Measurements from ENCODE around the gene ARL16.
A peak's percentile ranks its signal among the peaks of the same experiment; 100 is the strongest.

ARL16 gene

GRCh38 chr17:81710514-81711308, 27.1 kb upstream of the ARL16 start:
- Histone ChIP-seq H3K27me3 (ENCODE audit: control insufficient read depth, insufficient read depth, low read length) (no peaks in the 10 kb centered on the region), H3K9me3 (ENCODE audit: control insufficient read depth, insufficient read depth, low read length) (no peaks in the 10 kb centered on the region), H3K4me3 (ENCODE audit: low read depth, low read length) (peak overlapping the region; percentile 65), H3K36me3 (ENCODE audit: control insufficient read depth, insufficient read depth, low read length) (peaks cover 33% of the 10 kb centered on the region), H3K9ac (ENCODE audit: low read depth, low read length) (peak overlapping the region; percentile 79), H3K4me1 (ENCODE audit: control insufficient read depth, insufficient read depth, low read length) (peaks cover 2% of the 10 kb centered on the region)

DNA sequence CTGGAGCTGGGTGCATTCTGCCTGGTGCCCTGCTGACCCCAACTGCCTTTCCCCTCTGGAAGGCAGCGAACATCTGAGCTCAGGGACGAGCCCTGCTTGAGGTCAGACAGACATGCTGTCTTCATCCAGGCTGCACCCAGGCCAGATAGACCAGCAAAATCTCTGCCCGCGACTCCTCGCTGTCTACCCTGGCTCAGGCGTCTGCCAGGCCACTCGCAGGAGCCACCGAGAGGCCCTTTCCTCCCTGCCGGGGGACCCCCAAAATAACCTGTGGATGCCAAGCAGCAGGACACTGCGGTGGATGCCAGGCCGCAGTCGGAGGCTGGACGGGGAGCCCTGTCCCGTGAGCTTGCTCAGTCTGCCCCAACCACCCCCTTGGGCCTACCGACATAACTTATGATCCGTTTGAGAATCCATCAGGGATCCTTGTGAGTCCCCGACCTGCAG, 25.2 kb upstream of the ARL16 start:
- Histone ChIP-seq H3K9ac (ENCODE audit: low read depth, low read length) (no peak overlapping the region), H3K9me3 (ENCODE audit: control insufficient read depth, insufficient read depth, low read length) (no peaks in the 10 kb centered on the region), H3K36me3 (ENCODE audit: control insufficient read depth, insufficient read depth, low read length) (peaks cover 34% of the 10 kb centered on the region), H3K4me3 (ENCODE audit: low read depth, low read length) (no peak overlapping the region), H3K27me3 (ENCODE audit: control insufficient read depth, insufficient read depth, low read length) (no peaks in the 10 kb centered on the region), H3K4me1 (ENCODE audit: control insufficient read depth, insufficient read depth, low read length) (peaks cover 2% of the 10 kb centered on the region)

- no peak overlapping the region for H3K9ac ChIP-seq (ENCODE audit: low read depth, low read length)
- no peak overlapping the region for H3K4me3 ChIP-seq (ENCODE audit: low read depth, low read length)
- H3K36me3 ChIP-seq (ENCODE audit: control insufficient read depth, insufficient read depth, low read length), result peaks cover 31% of the 10 kb centered on the region
- no peaks in the 10 kb centered on the region for H3K4me1 ChIP-seq (ENCODE audit: control insufficient read depth, insufficient read depth, low read length)
- no peaks in the 10 kb centered on the region for H3K27me3 ChIP-seq (ENCODE audit: control insufficient read depth, insufficient read depth, low read length)
- no peaks in the 10 kb centered on the region for H3K9me3 ChIP-seq (ENCODE audit: control insufficient read depth, insufficient read depth, low read length)
Observed at GRCh38 chr17:81707725-81708646, 24.4 kb upstream of the ARL16 start.

DNA sequence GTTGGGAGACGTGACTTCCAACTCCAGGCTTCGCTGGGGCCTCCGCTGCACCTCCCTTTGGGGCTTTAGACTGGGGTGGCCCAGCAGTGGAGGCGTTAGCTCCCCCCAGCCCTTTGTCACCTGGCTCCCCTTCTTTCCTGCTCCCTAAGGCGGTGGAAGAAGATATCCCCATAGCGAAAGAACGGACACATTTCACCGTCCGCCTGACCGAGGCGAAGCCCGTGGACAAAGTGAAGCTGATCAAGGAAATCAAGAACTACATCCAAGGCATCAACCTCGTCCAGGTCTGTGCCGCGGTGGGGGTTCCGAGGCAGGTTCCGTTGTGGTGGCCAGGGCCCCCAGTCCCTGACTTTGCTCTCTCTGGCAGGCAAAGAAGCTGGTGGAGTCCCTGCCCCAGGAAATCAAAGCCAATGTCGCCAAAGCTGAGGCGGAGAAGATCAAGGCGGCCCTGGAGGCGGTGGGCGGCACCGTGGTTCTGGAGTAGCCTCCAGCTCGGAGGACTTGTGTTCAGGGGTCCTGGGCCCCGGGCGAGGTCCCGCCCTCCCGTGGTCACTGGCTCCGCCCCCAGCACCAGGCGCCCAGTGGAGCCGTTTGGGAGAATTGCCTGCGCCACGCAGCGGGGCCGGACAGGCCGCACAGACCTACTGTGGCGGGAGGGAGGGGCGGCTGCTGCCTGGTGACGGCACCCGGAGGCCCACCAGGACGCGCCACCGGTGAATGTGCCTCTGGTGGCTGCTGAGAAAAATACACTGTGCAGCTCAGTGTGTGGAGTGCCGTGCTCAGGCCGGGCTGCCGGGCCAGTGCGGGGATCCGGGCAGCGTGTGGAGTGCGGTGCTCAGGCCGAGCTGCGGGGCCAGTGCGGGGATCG, 23.4 kb upstream of the ARL16 start:
- H3K9ac ChIP-seq (ENCODE audit: low read depth, low read length), result no peak overlapping the region
- H3K9me3 ChIP-seq (ENCODE audit: control insufficient read depth, insufficient read depth, low read length), result no peaks in the 10 kb centered on the region
- no peak overlapping the region for H3K4me3 ChIP-seq (ENCODE audit: low read depth, low read length)
- no peaks in the 10 kb centered on the region for H3K27me3 ChIP-seq (ENCODE audit: control insufficient read depth, insufficient read depth, low read length)
- H3K36me3 ChIP-seq (ENCODE audit: control insufficient read depth, insufficient read depth, low read length), result peaks cover 31% of the 10 kb centered on the region
- no peaks in the 10 kb centered on the region for H3K4me1 ChIP-seq (ENCODE audit: control insufficient read depth, insufficient read depth, low read length)

DNA sequence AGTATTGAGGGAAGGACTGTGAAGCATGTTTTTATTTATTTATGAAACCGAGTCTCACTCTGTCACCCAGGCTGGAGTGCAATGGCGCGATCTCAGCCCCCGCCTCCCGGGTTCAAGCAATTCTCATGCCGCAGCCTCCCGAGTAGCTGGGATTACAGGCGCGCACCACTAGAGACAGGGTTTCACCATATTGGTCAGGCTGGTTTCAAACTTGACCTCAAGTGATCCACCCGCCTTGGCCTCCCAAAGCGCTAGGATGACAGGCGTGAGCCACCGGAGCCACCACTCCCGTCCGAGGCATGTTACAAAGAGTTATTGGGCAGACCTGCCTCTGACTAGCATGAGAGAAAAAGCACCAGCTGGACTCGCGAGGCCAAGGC, 22.6 kb upstream of the ARL16 start:
- Histone ChIP-seq H3K36me3 (ENCODE audit: control insufficient read depth, insufficient read depth, low read length) (peaks cover 38% of the 10 kb centered on the region), H3K4me1 (ENCODE audit: control insufficient read depth, insufficient read depth, low read length) (no peaks in the 10 kb centered on the region)

DNA sequence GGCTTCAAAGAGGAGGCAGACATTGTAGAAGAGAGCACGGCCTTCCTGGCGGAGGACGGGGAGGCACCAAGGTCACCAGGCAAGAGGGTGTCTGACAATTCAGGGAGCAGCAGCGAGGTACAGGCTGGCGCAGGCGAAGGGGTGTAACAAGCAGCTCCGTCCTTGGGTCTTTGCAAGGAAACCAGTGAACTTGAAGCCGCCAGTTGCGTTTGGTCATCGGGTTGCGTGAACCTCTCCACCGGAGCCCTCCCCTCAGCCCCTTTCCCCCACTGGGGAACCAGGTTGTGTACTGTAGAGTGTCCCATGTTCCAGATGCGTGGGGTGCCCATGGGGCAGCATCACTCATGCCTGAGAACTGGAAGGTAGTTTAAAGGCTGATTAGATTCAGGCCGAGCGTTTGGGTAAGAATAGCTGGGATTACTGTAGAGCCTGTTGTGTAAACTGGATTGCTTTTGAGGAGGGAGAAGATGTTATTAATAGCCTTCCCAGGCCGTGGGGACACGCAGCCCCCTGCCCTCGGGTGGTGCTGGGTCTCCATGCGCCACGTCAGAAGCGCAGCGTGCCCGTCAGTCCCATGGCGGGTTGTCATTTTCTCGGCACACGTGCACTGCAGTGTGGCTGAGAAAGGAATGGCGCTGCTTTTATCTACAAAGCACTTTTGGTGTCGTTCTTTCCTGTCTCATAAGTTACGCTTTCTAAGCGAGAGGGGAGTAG, 22.1 kb upstream of the ARL16 start:
- Histone ChIP-seq H3K9me3 (ENCODE audit: control insufficient read depth, insufficient read depth, low read length) (no peaks in the 10 kb centered on the region), H3K4me3 (ENCODE audit: low read depth, low read length) (no peak overlapping the region), H3K27me3 (ENCODE audit: control insufficient read depth, insufficient read depth, low read length) (no peaks in the 10 kb centered on the region), H3K36me3 (ENCODE audit: control insufficient read depth, insufficient read depth, low read length) (peaks cover 44% of the 10 kb centered on the region), H3K9ac (ENCODE audit: low read depth, low read length) (no peak overlapping the region), H3K4me1 (ENCODE audit: control insufficient read depth, insufficient read depth, low read length) (no peaks in the 10 kb centered on the region)

More for the DNA sequence above, 22.6 kb upstream of the ARL16 start:
- Histone ChIP-seq H3K9ac (ENCODE audit: low read depth, low read length) (no peak overlapping the region), H3K9me3 (ENCODE audit: control insufficient read depth, insufficient read depth, low read length) (no peaks in the 10 kb centered on the region), H3K27me3 (ENCODE audit: control insufficient read depth, insufficient read depth, low read length) (no peaks in the 10 kb centered on the region), H3K4me3 (ENCODE audit: low read depth, low read length) (no peak overlapping the region)

DNA sequence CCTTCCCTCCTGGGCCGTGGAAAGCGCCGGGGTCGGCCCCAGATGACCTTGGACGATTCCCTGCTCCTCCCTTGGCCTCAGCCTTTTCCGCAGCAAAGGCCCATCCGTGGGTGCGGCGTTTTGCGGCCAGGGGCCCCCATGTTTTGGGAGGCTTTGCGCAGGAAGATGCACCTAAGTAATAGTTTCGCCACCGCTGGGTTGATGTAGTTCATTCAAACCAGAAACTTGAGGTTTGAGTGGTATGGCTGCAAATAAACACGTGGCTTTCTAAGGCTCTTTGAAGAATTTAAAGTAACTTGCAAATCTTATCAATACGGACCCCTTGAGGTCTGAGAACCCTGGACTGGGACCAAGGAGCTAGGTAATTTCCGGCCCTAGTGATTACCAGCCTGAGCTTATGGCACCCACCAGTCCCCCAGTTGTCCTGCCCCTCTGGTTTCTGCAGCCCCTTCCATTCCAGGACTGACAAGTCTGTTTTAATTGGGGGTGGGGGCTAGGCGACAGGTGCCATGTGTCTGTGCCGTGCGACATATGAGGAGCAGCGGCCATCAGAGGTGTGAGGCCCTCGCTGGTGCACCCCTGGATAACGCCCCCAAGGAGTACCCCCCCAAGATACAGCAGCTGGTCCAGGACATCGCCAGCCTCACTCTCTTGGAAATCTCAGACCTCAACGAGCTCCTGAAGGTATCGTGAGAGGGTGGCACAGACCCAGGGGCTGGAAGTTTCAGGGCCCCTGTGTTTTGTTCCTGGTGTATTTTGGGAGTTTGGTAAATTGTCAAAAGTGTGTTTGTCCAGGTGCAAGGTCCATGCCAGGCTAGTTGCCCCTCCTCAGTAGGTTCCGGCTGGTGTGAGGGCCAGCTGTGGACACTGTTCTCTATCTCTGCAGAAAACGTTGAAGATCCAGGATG, 20.4 kb upstream of the ARL16 start:
- Histone ChIP-seq H3K4me1 (ENCODE audit: control insufficient read depth, insufficient read depth, low read length) (no peaks in the 10 kb centered on the region), H3K27me3 (ENCODE audit: control insufficient read depth, insufficient read depth, low read length) (no peaks in the 10 kb centered on the region), H3K36me3 (ENCODE audit: control insufficient read depth, insufficient read depth, low read length) (peaks cover 50% of the 10 kb centered on the region), H3K4me3 (ENCODE audit: low read depth, low read length) (peak overlapping the region; percentile 95), H3K9ac (ENCODE audit: low read depth, low read length) (peak overlapping the region; percentile 98), H3K9me3 (ENCODE audit: control insufficient read depth, insufficient read depth, low read length) (no peaks in the 10 kb centered on the region)

DNA sequence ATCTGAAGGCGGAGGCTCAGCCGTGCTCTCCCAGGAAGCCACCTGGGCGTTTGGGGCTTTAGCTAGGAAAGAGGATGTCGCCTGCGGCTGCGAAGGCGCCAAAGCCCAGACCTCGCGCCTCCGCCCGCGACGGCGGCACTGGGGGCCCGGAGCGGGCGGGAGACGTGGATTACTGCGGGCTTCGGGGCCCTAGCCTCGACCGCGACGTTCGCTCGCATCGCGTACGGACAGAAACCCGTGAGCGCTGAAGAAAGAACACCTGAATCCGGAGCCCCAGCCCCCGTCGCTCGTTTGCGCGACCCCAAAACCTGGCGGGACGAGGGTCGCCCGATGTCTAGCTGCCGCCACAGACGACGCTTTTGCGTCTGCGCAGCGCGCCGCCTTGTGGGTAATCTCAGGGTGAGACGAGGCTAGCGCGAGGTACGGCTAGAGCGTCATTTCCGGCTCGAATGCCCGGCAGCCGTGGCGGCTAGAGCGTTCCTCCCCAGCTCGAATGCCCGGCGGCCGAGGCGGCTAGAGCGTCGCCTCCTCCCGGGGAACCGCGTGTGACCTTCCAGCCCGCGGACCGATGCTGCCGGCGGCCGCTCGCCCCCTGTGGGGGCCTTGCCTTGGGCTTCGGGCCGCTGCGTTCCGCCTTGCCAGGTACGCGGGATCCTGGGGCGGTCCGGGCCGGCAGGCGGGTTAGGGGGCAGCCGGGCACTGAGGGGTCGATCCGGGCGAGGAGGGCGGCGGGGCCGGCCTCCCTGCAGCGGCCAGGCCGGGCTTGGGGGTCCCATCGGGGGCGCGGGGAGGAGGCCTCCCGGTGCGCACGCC, 19.5 kb upstream of the ARL16 start, which contains the start of gene MRPL12:
Gene MRPL12 (plus strand): TSS at position 434 of the 813 bp plus-strand sequence. CDS start 135 bp downstream, at position 569.
- Histone ChIP-seq H3K36me3 (ENCODE audit: control insufficient read depth, insufficient read depth, low read length) (peaks cover 52% of the 10 kb centered on the region), H3K9me3 (ENCODE audit: control insufficient read depth, insufficient read depth, low read length) (no peaks in the 10 kb centered on the region)

DNA sequence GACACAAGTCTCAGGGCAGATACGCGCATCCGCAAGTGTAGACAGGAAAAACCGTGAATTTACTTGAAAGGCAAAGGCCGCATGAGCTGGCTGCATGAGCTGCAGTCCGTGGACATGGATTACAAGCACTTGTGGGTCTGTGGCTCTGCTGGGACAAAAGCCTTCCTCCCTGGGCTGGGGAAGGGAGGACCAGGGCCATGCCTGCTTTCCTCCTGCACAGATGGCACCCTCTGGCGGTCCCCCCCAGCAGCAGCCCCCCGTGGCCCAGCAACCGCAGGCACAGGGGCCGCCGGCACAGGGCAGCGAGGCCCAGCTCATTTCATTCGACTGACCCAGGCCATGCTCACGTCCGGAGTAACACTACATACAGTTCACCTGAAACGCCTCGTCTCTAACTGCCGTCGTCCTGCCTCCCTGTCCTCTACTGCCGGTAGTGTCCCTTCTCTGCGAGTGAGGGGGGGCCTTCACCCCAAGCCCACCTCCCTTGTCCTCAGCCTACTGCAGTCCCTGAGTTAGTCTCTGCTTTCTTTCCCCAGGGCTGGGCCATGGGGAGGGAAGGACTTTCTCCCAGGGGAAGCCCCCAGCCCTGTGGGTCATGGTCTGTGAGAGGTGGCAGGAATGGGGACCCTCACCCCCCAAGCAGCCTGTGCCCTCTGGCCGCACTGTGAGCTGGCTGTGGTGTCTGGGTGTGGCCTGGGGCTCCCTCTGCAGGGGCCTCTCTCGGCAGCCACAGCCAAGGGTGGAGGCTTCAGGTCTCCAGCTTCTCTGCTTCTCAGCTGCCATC, 17.9 kb upstream of the ARL16 start:
- H3K4me1 ChIP-seq (ENCODE audit: control insufficient read depth, insufficient read depth, low read length), result no peaks in the 10 kb centered on the region
- no peaks in the 10 kb centered on the region for H3K27me3 ChIP-seq (ENCODE audit: control insufficient read depth, insufficient read depth, low read length)
- peaks cover 41% of the 10 kb centered on the region for H3K36me3 ChIP-seq (ENCODE audit: control insufficient read depth, insufficient read depth, low read length)
- H3K4me3 ChIP-seq (ENCODE audit: low read depth, low read length), result no peak overlapping the region
- H3K9ac ChIP-seq (ENCODE audit: low read depth, low read length), result no peak overlapping the region
- no peaks in the 10 kb centered on the region for H3K9me3 ChIP-seq (ENCODE audit: control insufficient read depth, insufficient read depth, low read length)

More for the DNA sequence above, 19.5 kb upstream of the ARL16 start, which contains the start of gene MRPL12:
- Histone ChIP-seq H3K27me3 (ENCODE audit: control insufficient read depth, insufficient read depth, low read length) (no peaks in the 10 kb centered on the region), H3K4me3 (ENCODE audit: low read depth, low read length) (peak within 1 kb of the TSS; percentile 95), H3K4me1 (ENCODE audit: control insufficient read depth, insufficient read depth, low read length) (no peaks in the 10 kb centered on the region), H3K9ac (ENCODE audit: low read depth, low read length) (peak within 1 kb of the TSS; percentile 98)

All from iPS-15b (cell line).